ENCODE results near the gene MROH9.

GRCh38 chr1:171052977-171053376, 117.6 kb downstream of the MROH9 start:
- TF ChIP-seq, protein P1, sequence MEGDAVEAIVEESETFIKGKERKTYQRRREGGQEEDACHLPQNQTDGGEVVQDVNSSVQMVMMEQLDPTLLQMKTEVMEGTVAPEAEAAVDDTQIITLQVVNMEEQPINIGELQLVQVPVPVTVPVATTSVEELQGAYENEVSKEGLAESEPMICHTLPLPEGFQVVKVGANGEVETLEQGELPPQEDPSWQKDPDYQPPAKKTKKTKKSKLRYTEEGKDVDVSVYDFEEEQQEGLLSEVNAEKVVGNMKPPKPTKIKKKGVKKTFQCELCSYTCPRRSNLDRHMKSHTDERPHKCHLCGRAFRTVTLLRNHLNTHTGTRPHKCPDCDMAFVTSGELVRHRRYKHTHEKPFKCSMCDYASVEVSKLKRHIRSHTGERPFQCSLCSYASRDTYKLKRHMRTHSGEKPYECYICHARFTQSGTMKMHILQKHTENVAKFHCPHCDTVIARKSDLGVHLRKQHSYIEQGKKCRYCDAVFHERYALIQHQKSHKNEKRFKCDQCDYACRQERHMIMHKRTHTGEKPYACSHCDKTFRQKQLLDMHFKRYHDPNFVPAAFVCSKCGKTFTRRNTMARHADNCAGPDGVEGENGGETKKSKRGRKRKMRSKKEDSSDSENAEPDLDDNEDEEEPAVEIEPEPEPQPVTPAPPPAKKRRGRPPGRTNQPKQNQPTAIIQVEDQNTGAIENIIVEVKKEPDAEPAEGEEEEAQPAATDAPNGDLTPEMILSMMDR (IDR thresholded peaks at IDR 0.05; ENCODE audit: borderline replicate concordance, extremely low read depth, low read length, poor library complexity, severe bottlenecking), result no peak
- TF ChIP-seq EZH2 (IDR thresholded peaks at IDR 0.05; ENCODE audit: borderline replicate concordance, low read depth, low read length, severe bottlenecking), result no peak

Data from DND-41 (cell line).